Activated effector memory CD4-positive, alpha-beta T cell treated with Interleukin-2 at 50 U/mL for 16 hours (primary cell): ENCODE measurements around the gene PRSS21.

Experiments used
- DNase-seq: peaks from one replicate; pipeline ENCODE4 v3.0.0-alpha.2; 2020

PRSS21 gene

GRCh38 chr16:2816751-2817339 lies at the start of gene PRSS21:
Gene PRSS21 (plus strand): TSS chr16:2817237. CDS start chr16:2817269, 32 bp downstream.
- DNase-seq, result no peak

- no peak for DNase-seq
Observed at GRCh38 chr16:2767891-2768290, 49.1 kb upstream of the PRSS21 start.

GRCh38 chr16:2768403-2769089 lies 48.5 kb upstream of the PRSS21 start:
- no peak for DNase-seq

GRCh38 chr16:2769100-2769529 lies 47.9 kb upstream of the PRSS21 start:
- no peak for DNase-seq

- no peak for DNase-seq
Observed at GRCh38 chr16:2769675-2770056, 47.4 kb upstream of the PRSS21 start.

GRCh38 chr16:2770057-2770951 lies 46.7 kb upstream of the PRSS21 start:
- DNase-seq, result no peak

GRCh38 chr16:2771496-2772402 lies 45.3 kb upstream of the PRSS21 start:
- DNase-seq, result no peak

- no peak for DNase-seq
Observed at GRCh38 chr16:2773188-2773968, 43.7 kb upstream of the PRSS21 start.

- DNase-seq, result no peak
Observed at GRCh38 chr16:2774161-2774891, 42.7 kb upstream of the PRSS21 start.

- DNase-seq, result no peak
Observed at GRCh38 chr16:2775131-2775716, 41.8 kb upstream of the PRSS21 start.

- DNase-seq, result no peak
Observed at GRCh38 chr16:2775765-2776499, 41.1 kb upstream of the PRSS21 start.

GRCh38 chr16:2776500-2777139 lies 40.4 kb upstream of the PRSS21 start:
- DNase-seq, result no peak

- DNase-seq, result peak; percentile 85
Observed at GRCh38 chr16:2777231-2777902, 39.7 kb upstream of the PRSS21 start, which contains the start of gene ELOB. Gene ELOB (minus strand): TSS chr16:2777280. CDS start chr16:2777239, 41 bp downstream.

GRCh38 chr16:2777903-2778629 lies 39.0 kb upstream of the PRSS21 start:
- peak; percentile 39 for DNase-seq

- no peak for DNase-seq
Observed at GRCh38 chr16:2778630-2778958, 38.4 kb upstream of the PRSS21 start.

GRCh38 chr16:2779151-2779920 lies 37.7 kb upstream of the PRSS21 start:
- no peak for DNase-seq
